ENCODE data around the gene NELFE. TPM values are rescaled to one million over a fixed set of nuclear protein-coding genes. Genes with fewer than 3 reads are reported as not detected.
"Not testable (repeated sequence)": the region's sequence is repeated elsewhere in the genome, so short reads cannot be mapped to it uniquely, and the experiment has no call there.

The NELFE gene, protein sequence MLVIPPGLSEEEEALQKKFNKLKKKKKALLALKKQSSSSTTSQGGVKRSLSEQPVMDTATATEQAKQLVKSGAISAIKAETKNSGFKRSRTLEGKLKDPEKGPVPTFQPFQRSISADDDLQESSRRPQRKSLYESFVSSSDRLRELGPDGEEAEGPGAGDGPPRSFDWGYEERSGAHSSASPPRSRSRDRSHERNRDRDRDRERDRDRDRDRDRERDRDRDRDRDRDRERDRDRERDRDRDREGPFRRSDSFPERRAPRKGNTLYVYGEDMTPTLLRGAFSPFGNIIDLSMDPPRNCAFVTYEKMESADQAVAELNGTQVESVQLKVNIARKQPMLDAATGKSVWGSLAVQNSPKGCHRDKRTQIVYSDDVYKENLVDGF
- 10 to 100 TPM; 74.3 to 95.1 TPM for total RNA-seq

DNA sequence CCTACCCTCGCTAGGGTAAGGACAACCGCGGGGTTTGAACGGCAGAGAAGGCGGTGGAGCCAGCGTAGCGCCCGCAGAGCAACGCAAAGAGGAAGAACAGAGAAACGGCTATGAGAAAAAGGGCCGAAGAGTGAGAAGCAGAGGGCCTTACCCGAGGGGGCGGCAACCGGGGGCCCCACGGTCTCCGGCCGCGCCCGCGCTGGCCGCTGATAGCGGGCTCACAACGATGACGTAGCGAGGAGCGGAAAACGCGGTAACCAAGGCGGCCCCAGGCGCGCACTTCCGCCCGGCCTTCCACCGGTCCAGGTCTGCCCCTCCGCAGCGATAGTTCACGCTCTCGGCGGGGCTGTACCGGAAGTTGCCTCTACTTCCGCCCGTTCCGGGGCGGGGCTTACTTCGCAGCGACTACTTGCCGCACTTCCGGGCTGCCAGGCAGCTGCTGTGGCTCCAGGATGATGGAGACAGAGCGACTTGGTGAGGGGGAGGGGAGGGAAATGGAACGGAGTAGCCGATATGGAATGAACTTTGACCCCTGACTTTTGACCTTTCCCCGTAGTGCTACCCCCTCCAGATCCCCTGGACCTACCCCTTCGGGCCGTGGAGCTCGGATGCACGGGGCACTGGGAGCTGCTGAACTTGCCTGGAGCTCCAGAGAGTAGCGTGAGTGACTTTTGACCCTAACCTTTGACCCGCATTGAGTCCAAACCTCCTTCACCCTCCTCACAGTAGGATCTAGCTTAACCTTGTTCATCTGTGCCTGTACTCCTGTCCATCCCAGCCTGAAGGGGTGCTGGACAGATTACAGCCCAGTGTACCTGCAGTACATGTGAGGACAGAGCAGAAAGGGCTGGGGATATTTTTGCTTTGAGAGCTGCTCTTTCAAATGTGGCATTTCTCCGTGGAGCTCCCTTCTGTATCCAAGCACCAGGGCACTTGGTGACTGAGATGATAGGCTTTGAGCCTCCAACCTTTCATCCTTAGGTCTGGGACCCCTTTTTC is at the start of gene NELFE, which contains the start of gene SKIC2:
NELFE (minus strand) TSS at position 231 of the 999 bp plus-strand sequence. CDS start 525 bp downstream, outside the sequence.
SKIC2 (plus strand) TSS at position 435 of the 999 bp plus-strand sequence; CDS start at position 453, 18 bp downstream.
- peak within 1 kb of the TSS; percentile 98 for H3K27ac Mint-ChIP-seq
- no peaks in the 10 kb centered on the region for H3K27me3 Mint-ChIP-seq
- ChIA-PET POLR2A (interaction anchor here (0.5 to 2.6 kb wide), 7 partner anchors 11 to 458 kb away, joined by 3 to 16 read pairs (median 4); partner anchors contain the start of gene DXO), CTCF (interaction anchor here (0.6 to 1.8 kb wide), 7 partner anchors 11 to 307 kb away, joined by 3 to 7 read pairs (median 4); partner anchors contain the start of gene DXO)
- ATAC-seq = peak; percentile 99
- DNase-seq = peak; percentile 99
- H3K36me3 Mint-ChIP-seq (ENCODE audit: low read depth) = peaks cover 63% of the 10 kb centered on the region
- intact Hi-C loops (cut with DNase I, micrococcal nuclease) = loop anchor here (1.0 to 10.0 kb wide), 15 partner anchors 13 to 412 kb away; partner anchors contain the start of genes DXO (in 2 of the 2), LY6G5C (in 2 of the 2), ABHD16A (in 1 of the 2) and BAG6 (in 1 of the 2)
- peak within 1 kb of the TSS; percentile 95 for H3K4me3 Mint-ChIP-seq
- peaks cover 34% of the 10 kb centered on the region for H3K4me1 Mint-ChIP-seq
- no peaks in the 10 kb centered on the region for H3K9me3 Mint-ChIP-seq (ENCODE audit: low read depth)

GRCh38 chr6:32008037-32008436 is 49.3 kb upstream of the NELFE start:
- DNase-seq; POLR2A ChIA-PET; CTCF ChIA-PET; H3K36me3 Mint-ChIP-seq (ENCODE audit: low read depth); H3K4me3 Mint-ChIP-seq; ATAC-seq; intact Hi-C loops (cut with DNase I, micrococcal nuclease); H3K4me1 Mint-ChIP-seq; H3K27ac Mint-ChIP-seq; H3K27me3 Mint-ChIP-seq; H3K9me3 Mint-ChIP-seq (ENCODE audit: low read depth): not testable (repeated sequence)

- intact Hi-C loops (cut with DNase I, micrococcal nuclease); ATAC-seq; H3K27ac Mint-ChIP-seq; H3K9me3 Mint-ChIP-seq (ENCODE audit: low read depth); POLR2A ChIA-PET; H3K4me1 Mint-ChIP-seq; H3K36me3 Mint-ChIP-seq (ENCODE audit: low read depth); H3K27me3 Mint-ChIP-seq; DNase-seq; CTCF ChIA-PET; H3K4me3 Mint-ChIP-seq: not testable (repeated sequence)
Measured at GRCh38 chr6:32007086-32007485, 48.3 kb upstream of the NELFE start.

DNA sequence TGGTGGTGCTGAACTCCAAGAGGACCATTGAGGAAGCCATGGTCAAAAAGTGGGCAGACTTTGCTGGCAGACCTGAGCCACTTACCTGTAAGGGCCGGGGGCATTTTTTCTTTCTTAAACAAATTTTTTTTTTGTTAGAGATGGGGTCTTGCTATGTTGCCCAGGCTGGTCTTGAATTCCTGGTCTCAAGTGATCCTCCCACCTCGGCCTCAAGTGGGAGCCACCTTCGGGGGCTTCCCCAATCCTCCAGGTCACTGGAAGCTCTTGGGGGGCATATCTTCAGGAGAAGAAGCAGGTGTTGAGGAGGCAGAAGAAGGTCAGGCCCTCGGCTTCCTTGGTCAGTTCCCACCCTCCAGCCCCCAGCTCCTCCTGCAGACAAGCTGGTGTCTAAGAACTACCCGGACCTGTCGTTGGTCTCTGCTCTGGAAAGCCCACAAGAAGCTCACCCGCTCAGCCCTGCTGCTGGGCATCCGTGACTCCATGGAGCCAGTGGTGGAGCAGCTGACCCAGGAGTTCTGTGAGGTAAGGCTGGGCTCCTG is 47.3 kb upstream of the NELFE start:
- CTCF ChIA-PET; H3K27me3 Mint-ChIP-seq; H3K9me3 Mint-ChIP-seq (ENCODE audit: low read depth); H3K36me3 Mint-ChIP-seq (ENCODE audit: low read depth); ATAC-seq; DNase-seq; H3K27ac Mint-ChIP-seq; POLR2A ChIA-PET; H3K4me3 Mint-ChIP-seq; intact Hi-C loops (cut with DNase I, micrococcal nuclease); H3K4me1 Mint-ChIP-seq: not testable (repeated sequence)

DNA sequence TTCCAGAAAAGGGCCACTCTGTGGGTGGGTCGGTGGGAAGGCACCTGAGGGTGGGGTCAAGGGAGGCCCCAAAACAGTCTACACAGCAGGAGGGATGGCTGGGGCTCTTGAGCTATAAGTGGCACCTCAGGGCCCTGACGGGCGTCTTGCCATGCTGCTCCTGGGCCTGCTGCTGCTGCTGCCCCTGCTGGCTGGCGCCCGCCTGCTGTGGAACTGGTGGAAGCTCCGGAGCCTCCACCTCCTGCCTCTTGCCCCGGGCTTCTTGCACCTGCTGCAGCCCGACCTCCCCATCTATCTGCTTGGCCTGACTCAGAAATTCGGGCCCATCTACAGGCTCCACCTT is 46.7 kb upstream of the NELFE start:
- CTCF ChIA-PET; H3K27me3 Mint-ChIP-seq; intact Hi-C loops (cut with DNase I, micrococcal nuclease); ATAC-seq; H3K27ac Mint-ChIP-seq; H3K4me3 Mint-ChIP-seq; H3K4me1 Mint-ChIP-seq; H3K9me3 Mint-ChIP-seq (ENCODE audit: low read depth); POLR2A ChIA-PET; H3K36me3 Mint-ChIP-seq (ENCODE audit: low read depth): not testable (repeated sequence)
- DNase-seq = peak; percentile 5

- DNase-seq; H3K27me3 Mint-ChIP-seq; H3K9me3 Mint-ChIP-seq (ENCODE audit: low read depth); intact Hi-C loops (cut with DNase I, micrococcal nuclease); CTCF ChIA-PET; POLR2A ChIA-PET; H3K4me1 Mint-ChIP-seq; H3K4me3 Mint-ChIP-seq; H3K36me3 Mint-ChIP-seq (ENCODE audit: low read depth): not testable (repeated sequence)
- H3K27ac Mint-ChIP-seq = peak overlapping the region; percentile 37
- peak; percentile 86 for ATAC-seq
Measured at GRCh38 chr6:32004864-32005537, 46.2 kb upstream of the NELFE start.

DNA sequence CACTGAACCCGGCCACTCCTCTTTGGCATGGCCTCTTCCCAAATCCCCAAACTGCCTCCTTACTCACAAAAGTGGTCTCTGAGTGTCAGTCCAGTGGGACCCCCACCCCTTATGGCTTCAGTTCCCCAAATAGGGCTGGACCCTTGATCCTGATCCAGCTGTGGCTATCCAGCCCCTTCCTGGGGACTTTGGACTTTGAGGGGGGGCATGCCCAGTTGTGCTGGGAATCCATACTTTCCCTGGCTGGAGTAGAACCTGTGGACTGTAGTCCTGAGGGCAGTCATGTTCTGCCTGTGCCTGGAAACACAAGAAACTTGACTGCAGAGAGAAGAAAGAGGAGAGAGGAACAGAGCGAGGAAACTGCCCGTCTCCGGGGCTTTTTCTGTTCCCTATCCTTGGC is 45.6 kb upstream of the NELFE start:
- intact Hi-C loops (cut with DNase I, micrococcal nuclease); CTCF ChIA-PET; H3K9me3 Mint-ChIP-seq (ENCODE audit: low read depth); ATAC-seq; H3K36me3 Mint-ChIP-seq (ENCODE audit: low read depth); H3K4me3 Mint-ChIP-seq; DNase-seq; H3K27me3 Mint-ChIP-seq; H3K4me1 Mint-ChIP-seq; POLR2A ChIA-PET; H3K27ac Mint-ChIP-seq: not testable (repeated sequence)

- POLR2A ChIA-PET; H3K27ac Mint-ChIP-seq; CTCF ChIA-PET; H3K4me1 Mint-ChIP-seq; ATAC-seq; H3K9me3 Mint-ChIP-seq (ENCODE audit: low read depth); DNase-seq; H3K27me3 Mint-ChIP-seq; H3K36me3 Mint-ChIP-seq (ENCODE audit: low read depth); intact Hi-C loops (cut with DNase I, micrococcal nuclease); H3K4me3 Mint-ChIP-seq: not testable (repeated sequence)
Measured at GRCh38 chr6:32003301-32003700, 44.5 kb upstream of the NELFE start.

DNA sequence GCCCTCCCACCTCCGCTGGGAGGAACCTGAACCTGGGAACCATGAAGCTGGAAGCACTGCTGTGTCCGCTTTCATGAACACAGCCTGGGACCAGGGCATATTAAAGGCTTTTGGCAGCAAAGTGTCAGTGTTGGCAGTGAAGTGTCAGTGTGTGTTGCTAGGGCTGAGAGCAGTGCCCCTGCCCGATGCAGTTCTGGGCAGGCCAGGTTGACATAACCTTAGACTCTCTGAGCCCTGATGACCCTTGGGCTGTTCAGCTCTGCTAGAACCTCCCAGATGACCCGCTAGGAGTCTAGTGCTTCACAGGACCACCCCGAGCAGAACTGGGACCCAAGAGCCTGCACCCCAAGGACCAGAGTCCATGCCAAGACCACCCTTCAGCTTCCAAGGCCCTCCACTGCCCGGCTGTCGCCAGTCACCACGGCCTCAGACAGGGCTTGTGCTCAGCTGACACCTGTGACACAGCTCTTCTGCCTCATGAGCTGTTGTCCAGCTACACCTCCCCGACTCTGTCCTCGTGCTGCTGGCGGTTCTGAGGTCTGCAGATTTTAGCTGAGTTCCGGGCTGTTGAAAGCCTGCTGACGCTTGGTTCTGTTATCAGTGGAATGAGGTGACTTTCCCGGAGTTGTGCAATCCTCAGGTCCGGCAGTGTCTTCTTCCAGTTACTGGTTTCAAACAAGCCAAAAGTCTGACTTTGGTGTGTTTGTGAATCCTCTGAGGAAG is 43.9 kb upstream of the NELFE start:
- intact Hi-C loops (cut with DNase I, micrococcal nuclease) = not testable (repeated sequence)

DNA sequence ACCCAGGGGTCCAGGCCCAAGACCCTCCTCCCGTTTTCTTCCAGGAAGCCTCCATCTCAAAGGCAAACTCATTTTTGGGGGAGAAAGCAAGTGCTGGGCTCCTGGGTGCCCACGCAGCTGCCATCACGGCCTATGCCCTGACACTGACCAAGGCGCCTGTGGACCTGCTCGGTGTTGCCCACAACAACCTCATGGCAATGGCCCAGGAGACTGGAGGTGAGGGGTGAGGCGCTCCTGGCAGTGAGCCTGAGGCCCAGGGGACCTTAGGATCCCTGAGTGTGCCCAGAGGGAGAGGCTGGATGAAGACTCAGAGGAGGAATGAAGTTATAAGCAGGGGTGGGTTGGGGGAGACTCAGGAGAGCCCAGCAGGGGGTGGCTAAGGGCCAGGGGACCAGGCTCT is 37.6 kb upstream of the NELFE start:
- POLR2A ChIA-PET; H3K27ac Mint-ChIP-seq; H3K9me3 Mint-ChIP-seq (ENCODE audit: low read depth); CTCF ChIA-PET; H3K4me1 Mint-ChIP-seq; ATAC-seq; DNase-seq; H3K36me3 Mint-ChIP-seq (ENCODE audit: low read depth); H3K27me3 Mint-ChIP-seq; intact Hi-C loops (cut with DNase I, micrococcal nuclease); H3K4me3 Mint-ChIP-seq: not testable (repeated sequence)

More for the DNA sequence above, 43.9 kb upstream of the NELFE start:
- H3K9me3 Mint-ChIP-seq (ENCODE audit: low read depth); H3K27ac Mint-ChIP-seq; H3K4me1 Mint-ChIP-seq; H3K27me3 Mint-ChIP-seq; ATAC-seq; H3K4me3 Mint-ChIP-seq; DNase-seq; H3K36me3 Mint-ChIP-seq (ENCODE audit: low read depth); CTCF ChIA-PET; POLR2A ChIA-PET: not testable (repeated sequence)

All from activated CD4-positive, alpha-beta T cell treated with anti-CD3 and anti-CD28 coated beads for 36 hours (primary cell).